Stimulated activated naive B cell treated with anti-CD40 and anti-IgM and Interleukin-4, amounts not matched to agents 10 μg/mL and 1 μg/mL and 100 μg/mL, for 72 hours (primary cell): ENCODE measurements around the gene STAT5A.
"Not testable (repeated sequence)": the region's sequence is repeated elsewhere in the genome, so short reads cannot be mapped to it uniquely, and the experiment has no call there.

ENCODE experiments used
- ATAC-seq, 2 donors: fragments of 150-1000 bp; cut with Tn5 transposase; replicated peaks; 2 replicates each; pipeline ENCODE4 v1.10.0; 2021; ENCODE audit warnings: moderate library complexity in 1 of 2
- DNase-seq: peaks from one replicate; pipeline ENCODE4 v3.0.0; 2021
- H3K27ac Mint-ChIP-seq: one replicate; pipeline ENCODE4 v1.8.0; 2022; ENCODE audit warnings: mild to moderate bottlenecking, mixed read lengths
- H3K27me3 Mint-ChIP-seq, 2 donors: one replicate each; pipeline ENCODE4 v1.8.0; 2022; ENCODE audit warnings: mixed read lengths in 2 of 2
- H3K36me3 Mint-ChIP-seq, 2 donors: one replicate each; pipeline ENCODE4 v1.8.0; 2022; ENCODE audit warnings: mixed read lengths in 2 of 2, mild to moderate bottlenecking in 1 of 2
- H3K4me1 Mint-ChIP-seq, 2 donors: one replicate each; pipeline ENCODE4 v1.8.0; 2022; ENCODE audit warnings: mixed read lengths in 2 of 2, mild to moderate bottlenecking in 1 of 2
- H3K4me3 Mint-ChIP-seq, 2 donors: one replicate each; pipeline ENCODE4 v1.8.0; 2022; ENCODE audit warnings: mild to moderate bottlenecking in 2 of 2, mixed read lengths in 2 of 2, moderate library complexity in 1 of 2
- H3K9me3 Mint-ChIP-seq, 2 donors: one replicate each; pipeline ENCODE4 v1.8.0; 2022; ENCODE audit warnings: mixed read lengths in 2 of 2, mild to moderate bottlenecking in 1 of 2

The STAT5A gene

GRCh38 chr17:42348104-42348503 lies 59.8 kb downstream of the STAT5A start:
- Mint-ChIP-seq H3K4me1 (peaks cover 14 to 28% of the 10 kb centered on the region in 2 donors), H3K9me3 (no peaks in the 10 kb centered on the region), H3K4me3 (no peak overlapping the region), H3K27ac (peak overlapping the region; percentile 78), H3K27me3 (no peaks in the 10 kb centered on the region), H3K36me3 (peaks cover 27 to 35% of the 10 kb centered on the region in 2 donors)
- DNase-seq (no peak), ATAC-seq (no peak)

GRCh38 chr17:42354956-42355843 lies 66.9 kb downstream of the STAT5A start:
- Mint-ChIP-seq H3K4me1 (peaks cover 17 to 37% of the 10 kb centered on the region in 2 donors), H3K27ac (peak overlapping the region; percentile 84), H3K36me3 (peaks cover 9 to 15% of the 10 kb centered on the region in 2 donors), H3K27me3 (no peaks in the 10 kb centered on the region), H3K4me3 (peak overlapping the region in 1 of 2 donors; percentile 58), H3K9me3 (no peaks in the 10 kb centered on the region)
- DNase-seq (no peak), ATAC-seq (peak in 1 of 2 donors; percentile 25)

GRCh38 chr17:42358434-42358833 lies 70.1 kb downstream of the STAT5A start:
- Mint-ChIP-seq H3K9me3 (peaks cover 0 to 2% of the 10 kb centered on the region in 2 donors), H3K4me3 (peak overlapping the region; percentile 25 to 28), H3K27me3 (no peaks in the 10 kb centered on the region), H3K36me3 (peaks cover 11 to 34% of the 10 kb centered on the region in 2 donors), H3K27ac (peak overlapping the region; percentile 51), H3K4me1 (peaks cover 39 to 62% of the 10 kb centered on the region in 2 donors)
- ATAC-seq (no peak), DNase-seq (no peak)

- DNase-seq, result no peak
- Mint-ChIP-seq H3K27ac (peak overlapping the region; percentile 51), H3K4me1 (peaks cover 44 to 65% of the 10 kb centered on the region in 2 donors), H3K4me3 (no peak overlapping the region), H3K27me3 (no peaks in the 10 kb centered on the region), H3K36me3 (peaks cover 12 to 38% of the 10 kb centered on the region in 2 donors), H3K9me3 (peaks cover 0 to 2% of the 10 kb centered on the region in 2 donors)
- no peak for ATAC-seq
These were observed 70.8 kb downstream of the STAT5A start for GRCh38 chr17:42359133-42359532.

- not testable (repeated sequence) for ATAC-seq, H3K27ac Mint-ChIP-seq, H3K27me3 Mint-ChIP-seq, H3K4me3 Mint-ChIP-seq, DNase-seq, H3K9me3 Mint-ChIP-seq
- Mint-ChIP-seq H3K4me1 (peaks cover 51 to 70% of the 10 kb centered on the region in 2 donors), H3K36me3 (peaks cover 21 to 48% of the 10 kb centered on the region in 2 donors)
These were observed 72.1 kb downstream of the STAT5A start for GRCh38 chr17:42360388-42360787.
